ENCODE measurements around the gene TRPM7. TPM values are rescaled to one million over a fixed set of nuclear protein-coding genes. Genes with fewer than 3 reads are reported as not detected.
"Not testable (repeated sequence)": the region's sequence is repeated elsewhere in the genome, so short reads cannot be mapped to it uniquely, and the experiment has no call there.

TRPM7 gene
- total RNA-seq, 1 donor from 2014 or later: 62.8 TPM

DNA sequence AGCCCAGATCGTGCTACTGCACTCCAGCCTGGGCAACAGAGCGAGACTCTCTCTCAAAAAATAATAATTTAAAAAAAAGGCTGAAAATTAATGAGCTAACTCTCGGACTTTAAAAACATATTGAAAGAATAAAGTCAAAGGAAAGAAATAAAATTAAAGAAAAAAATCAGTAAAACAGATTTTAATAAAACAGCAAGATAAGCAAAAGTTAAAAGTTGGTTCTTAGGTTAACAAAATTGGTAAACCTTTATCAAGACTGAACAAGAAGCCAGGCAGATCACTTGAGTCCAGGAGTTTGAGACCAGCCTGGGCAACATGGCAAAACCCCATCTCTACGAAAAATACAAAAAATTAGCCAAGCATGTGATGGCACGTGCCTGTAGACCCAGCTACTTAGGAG is 20.7 kb downstream of the TRPM7 start:
- no peak for DNase-seq (ENCODE audit: low spot score)

GRCh38 chr15:50655555-50655954 is 31.0 kb downstream of the TRPM7 start:
- DNase-seq (ENCODE audit: low spot score): no peak

GRCh38 chr15:50653156-50653743 is 33.3 kb downstream of the TRPM7 start:
- DNase-seq (ENCODE audit: low spot score): peak; percentile 0

- no peak for DNase-seq (ENCODE audit: low spot score)
These were observed 33.9 kb downstream of the TRPM7 start for GRCh38 chr15:50652671-50653070.

- DNase-seq (ENCODE audit: low spot score): no peak
These were observed 45.3 kb downstream of the TRPM7 start for GRCh38 chr15:50641318-50641717.

GRCh38 chr15:50636146-50636545 is 50.5 kb downstream of the TRPM7 start:
- no peak for DNase-seq (ENCODE audit: low spot score)

- no peak for DNase-seq (ENCODE audit: low spot score)
These were observed 52.9 kb downstream of the TRPM7 start for GRCh38 chr15:50633653-50634052.

- no peak for DNase-seq (ENCODE audit: low spot score)
These were observed 58.2 kb downstream of the TRPM7 start for GRCh38 chr15:50628421-50628820.

GRCh38 chr15:50627351-50628055 is 59.1 kb downstream of the TRPM7 start:
- DNase-seq (ENCODE audit: low spot score): peak; percentile 51

DNA sequence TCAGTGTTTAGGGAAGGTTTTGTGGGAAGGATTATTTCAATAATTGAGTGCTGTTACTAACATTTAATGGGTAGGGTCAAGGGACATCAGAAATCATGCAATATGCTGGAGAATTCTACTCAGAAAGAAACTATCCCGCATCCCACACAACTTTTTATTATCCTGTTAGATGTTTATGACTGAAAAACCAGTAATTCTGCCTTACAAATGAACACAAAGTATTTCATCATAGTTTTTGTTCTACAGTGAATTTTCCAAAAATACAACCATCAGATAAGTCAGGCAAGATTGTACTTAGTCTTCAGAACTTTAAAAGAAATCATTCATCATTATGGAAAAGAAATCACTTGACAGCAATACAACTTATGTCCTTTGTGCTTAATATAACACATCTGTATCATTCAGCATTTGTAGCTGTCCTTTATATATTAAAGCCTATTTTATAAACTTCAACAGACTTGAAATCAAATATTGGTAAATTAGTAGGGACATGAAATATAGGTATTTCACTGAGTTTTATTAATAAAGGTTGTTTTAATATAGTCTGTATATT is 61.9 kb downstream of the TRPM7 start:
- no peak for DNase-seq (ENCODE audit: low spot score)

- not testable (repeated sequence) for DNase-seq (ENCODE audit: low spot score)
These were observed 64.1 kb downstream of the TRPM7 start for GRCh38 chr15:50622361-50622943.

DNA sequence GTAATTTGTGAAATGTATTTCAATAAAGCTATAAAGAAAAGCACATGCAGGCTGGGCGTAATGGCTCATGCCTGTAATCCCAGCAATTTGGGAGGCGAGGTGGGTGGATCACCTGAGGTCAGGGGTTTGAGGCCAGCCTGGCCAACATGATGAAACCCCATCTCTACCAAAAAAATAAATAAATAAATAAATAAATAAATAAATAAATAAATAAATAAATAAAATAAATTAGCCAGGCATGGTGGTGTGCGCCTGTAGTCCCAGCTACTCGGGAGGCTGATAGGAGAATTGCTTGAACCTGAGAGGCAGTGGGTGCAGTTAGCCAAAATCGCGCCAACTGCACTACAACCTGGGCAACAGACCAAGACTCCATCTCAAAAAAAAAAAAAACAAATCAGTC is 69.6 kb downstream of the TRPM7 start:
- DNase-seq (ENCODE audit: low spot score): not testable (repeated sequence)

DNA sequence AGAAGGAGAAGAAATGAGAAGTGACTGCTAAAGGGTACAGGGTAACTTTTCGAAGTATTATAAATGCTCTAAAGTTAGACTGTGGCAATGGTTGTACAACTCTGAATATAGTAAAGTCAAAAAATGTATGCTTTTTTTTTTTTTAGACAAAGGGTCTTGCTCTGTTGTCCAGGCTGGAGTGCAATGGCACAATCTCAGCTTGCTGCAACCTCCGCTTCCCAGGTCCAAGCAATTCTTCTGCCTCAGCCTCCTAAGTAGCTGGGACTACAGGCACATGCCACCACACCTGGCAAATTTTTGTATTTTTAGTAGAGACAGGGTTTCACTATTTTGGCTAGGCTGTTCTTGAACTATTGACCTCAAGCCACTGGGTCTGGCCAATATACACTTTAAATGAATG is 70.0 kb downstream of the TRPM7 start:
- DNase-seq (ENCODE audit: low spot score): not testable (repeated sequence)

DNA sequence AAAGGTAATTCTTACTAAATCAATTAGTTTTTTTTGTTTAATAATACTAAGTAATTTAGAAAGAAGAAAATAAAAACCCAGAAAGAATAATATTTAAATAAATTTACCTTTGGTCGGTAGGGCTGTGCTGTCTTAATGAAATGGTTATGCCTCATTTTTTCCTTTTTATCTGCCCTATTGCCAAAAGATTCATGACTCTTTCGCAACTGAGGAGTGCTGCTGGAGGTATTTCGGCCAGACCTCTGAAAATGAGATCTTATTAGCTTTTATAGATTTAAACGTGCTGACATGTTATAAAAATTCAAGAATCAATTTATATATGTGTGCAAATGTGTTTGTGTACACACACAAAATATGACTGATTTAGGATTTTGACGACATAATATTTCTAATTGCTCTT is 73.0 kb downstream of the TRPM7 start:
- DNase-seq (ENCODE audit: low spot score): no peak

DNA sequence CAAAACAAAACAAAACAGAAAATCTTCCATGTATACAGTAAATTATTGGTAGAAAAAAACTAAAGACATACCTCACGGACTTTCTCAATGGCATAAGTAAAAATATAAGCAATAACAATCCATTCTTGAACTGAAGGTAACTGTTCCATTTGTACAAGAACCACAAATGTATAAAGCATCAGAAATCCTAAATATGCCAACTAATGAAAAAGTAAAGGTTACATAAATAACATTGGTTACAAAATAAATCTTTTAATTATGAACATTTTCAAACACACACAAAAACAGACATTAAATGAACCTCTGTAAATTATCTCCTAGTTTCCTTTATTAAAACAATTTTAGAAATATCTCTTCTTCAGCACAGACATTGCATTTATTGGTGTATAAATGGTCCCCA is 79.5 kb downstream of the TRPM7 start:
- no peak for DNase-seq (ENCODE audit: low spot score)

- no peak for DNase-seq (ENCODE audit: low spot score)
These were observed 81.1 kb downstream of the TRPM7 start for GRCh38 chr15:50605462-50605861.

DNA sequence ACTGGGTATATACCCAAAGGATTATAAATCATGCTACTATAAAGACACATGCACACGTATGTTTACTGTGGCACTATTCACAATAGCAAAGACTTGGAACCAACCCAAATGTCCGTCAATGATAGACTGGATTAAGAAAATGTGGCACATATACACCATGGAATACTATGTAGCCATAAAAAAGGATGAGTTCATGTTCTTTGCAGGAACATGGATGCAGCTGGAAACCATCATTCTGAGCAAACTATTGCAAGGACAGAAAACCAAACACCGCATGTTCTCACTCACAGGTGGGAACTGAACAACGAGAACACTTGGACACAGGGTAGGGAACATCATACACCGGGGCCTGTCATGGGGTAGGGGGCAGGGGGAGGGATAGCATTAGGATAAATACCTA is 84.6 kb downstream of the TRPM7 start:
- DNase-seq (ENCODE audit: low spot score): not testable (repeated sequence)

DNA sequence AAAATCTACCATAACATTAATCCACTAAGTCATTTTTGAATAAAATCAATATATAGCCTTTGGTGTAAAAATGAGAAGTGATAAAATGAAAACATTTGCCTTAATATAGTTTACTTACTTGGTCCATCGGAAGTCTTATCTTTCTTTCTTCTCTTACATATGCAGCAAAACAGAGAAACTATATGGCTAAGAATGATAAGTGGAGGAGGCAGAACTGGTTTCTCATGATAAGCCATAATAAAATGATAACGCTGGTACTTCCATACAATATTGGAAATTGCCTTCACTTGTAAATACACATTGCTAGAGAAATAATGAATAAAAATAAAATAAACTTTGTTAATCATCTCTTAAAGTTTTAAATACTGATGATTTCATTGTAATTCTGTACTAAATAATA is 92.3 kb downstream of the TRPM7 start:
- no peak for DNase-seq (ENCODE audit: low spot score)

DNA sequence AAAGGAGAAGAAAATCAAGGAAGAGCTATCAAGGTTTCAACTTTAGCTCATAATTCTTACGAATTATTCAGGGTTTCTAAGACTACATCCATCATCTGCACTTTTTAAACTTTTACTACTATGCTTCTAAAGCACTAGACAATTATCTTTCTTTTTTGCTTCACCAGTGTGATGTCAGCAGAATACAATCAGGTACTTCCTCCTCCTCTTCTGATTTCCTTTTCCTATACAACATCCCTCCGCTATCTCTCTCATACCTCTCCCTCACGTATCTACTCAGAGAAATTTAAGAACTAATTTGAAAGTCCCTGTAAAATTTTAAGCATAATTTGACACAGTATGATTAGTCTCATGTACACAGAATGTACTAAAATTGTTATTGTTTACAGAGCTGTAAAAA is 92.8 kb downstream of the TRPM7 start:
- no peak for DNase-seq (ENCODE audit: low spot score)

DNA sequence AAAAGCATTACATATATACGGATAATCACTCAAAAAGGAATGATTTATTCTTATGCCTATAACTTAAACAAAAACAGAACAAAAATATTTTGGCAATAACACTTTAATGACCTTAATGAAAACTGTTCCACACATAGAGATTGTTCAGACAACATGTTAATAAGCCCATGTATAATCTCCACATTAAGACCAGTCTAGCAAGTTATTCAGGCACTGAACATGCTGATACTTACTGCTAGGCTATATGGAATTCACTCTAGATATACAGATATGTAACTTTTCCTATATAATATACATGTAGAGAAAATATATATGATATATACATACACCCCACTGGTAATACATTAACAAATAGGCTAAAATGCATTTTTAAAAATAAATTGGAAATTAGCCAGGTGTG is 96.3 kb downstream of the TRPM7 start:
- DNase-seq (ENCODE audit: low spot score): peak; percentile 1

DNA sequence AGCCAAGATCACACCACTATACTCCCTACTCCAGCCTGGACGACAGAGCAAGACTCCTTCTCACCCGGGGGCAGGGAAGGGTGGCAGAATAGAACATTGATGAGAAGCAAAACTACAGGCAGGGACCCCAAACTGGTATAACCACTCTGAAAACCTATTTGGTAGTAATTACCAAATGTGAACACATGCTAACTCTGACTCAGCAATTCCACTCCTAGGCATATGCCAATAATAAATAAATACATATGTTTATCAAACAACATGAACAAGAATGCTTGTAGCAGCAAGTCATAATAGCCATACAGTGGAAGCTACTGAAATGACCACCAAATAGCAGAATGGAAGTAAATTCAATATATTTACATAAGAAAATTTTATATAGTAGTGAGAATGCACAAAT is 109.1 kb downstream of the TRPM7 start:
- no peak for DNase-seq (ENCODE audit: low spot score)

DNA sequence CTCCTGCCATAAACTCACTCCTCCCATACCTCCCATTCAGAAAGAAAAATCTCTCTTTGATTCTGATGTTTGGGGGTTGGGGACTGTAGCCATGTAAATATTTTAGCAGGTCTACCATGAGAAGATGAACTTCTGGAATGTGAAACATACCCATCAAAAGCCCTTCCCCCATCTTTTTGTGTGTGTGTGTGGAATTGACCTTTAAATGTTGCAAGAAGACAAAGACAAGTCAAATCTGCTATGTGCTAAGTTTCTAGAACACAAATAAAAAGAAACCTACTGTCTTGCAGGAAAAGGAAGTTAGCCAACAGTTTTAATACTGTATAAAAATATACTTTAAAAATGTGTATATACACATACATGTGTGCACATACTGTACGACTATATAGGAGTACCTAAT is 110.4 kb downstream of the TRPM7 start:
- no peak for DNase-seq (ENCODE audit: low spot score)

DNA sequence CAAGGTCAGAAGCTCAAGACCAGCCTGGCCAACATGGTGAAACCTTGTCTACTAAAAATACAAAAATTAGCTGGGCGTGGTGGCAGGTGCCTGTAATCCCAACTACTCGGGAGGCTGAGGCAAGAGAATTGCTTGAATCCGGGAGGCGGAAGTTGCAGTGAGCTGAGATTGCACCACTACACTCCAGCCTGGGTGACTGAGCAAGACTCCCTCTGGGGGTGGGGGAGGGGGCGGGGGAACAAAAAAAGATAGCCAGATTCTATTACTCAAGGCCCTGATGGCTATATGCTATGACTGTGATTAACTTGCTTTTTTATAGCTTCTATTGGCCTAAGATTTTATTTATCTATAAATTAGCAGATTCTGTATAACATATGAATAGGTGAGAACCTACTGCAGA is 112.8 kb downstream of the TRPM7 start:
- DNase-seq (ENCODE audit: low spot score): not testable (repeated sequence)

Data from umbilical cord (tissue), 2 donors.